Thoracic aorta (tissue), 2 donors: ENCODE data around the gene RBM45. TPM values are rescaled to one million over a fixed set of nuclear protein-coding genes. Genes with fewer than 3 reads are reported as not detected.

ENCODE experiments used
- ATAC-seq: fragments of 150-250 bp; one replicate; pipeline ENCODE4 v1.8.0; 2017; ENCODE audit warnings: low read depth; ENCODE audit not compliant: insufficient number of reproducible peaks, low FRiP score
- DNase-seq: peaks from one replicate; pipeline ENCODE4 v3.0.0-alpha.2; 2020; ENCODE audit warnings: low spot score
- H3K27ac ChIP-seq, 2 donors: fragments of 200-600 bp; sonication (generic); 1 replicate in 1 of 2; 2 replicates in 1 of 2; pipeline ENCODE4 v1.5.1; 2016; ENCODE audit warnings: mild to moderate bottlenecking in 2 of 2, moderate library complexity in 2 of 2
- H3K27me3 ChIP-seq: fragments of 200-600 bp; sonication (generic); replicated peaks from 2 replicates; pipeline ENCODE4 v1.6.0; 2016; ENCODE audit warnings: mild to moderate bottlenecking; ENCODE audit not compliant: insufficient read depth
- H3K36me3 ChIP-seq: fragments of 200-600 bp; sonication (generic); one replicate; pipeline ENCODE4 v1.5.1; 2016
- H3K4me1 ChIP-seq, 2 donors: fragments of 200-600 bp; sonication (generic); 1 replicate in 1 of 2; 2 replicates in 1 of 2; pipeline versions ENCODE4 v1.5.1 to v1.6.0; 2016; ENCODE audit warnings: low read depth in 2 of 2, mild to moderate bottlenecking in 1 of 2; ENCODE audit not compliant: control insufficient read depth in 1 of 2
- H3K4me3 ChIP-seq: fragments of 200-600 bp; sonication (generic); 2 replicates; pipeline ENCODE4 v1.5.1; 2016; ENCODE audit warnings: mild to moderate bottlenecking
- H3K9me3 ChIP-seq: fragments of 200-600 bp; sonication (generic); 2 replicates; pipeline ENCODE4 v1.5.1; 2016
- CTCF ChIP-seq: fragments of 200-600 bp; sonication (generic); IDR thresholded peaks from one replicate; pipeline ENCODE4 v1.5.1; 2019; ENCODE audit warnings: antibody characterized with exemption
- total RNA-seq, 2 donors: library from RNA; depleted of rRNA; stranded (reverse); fragments of >200 nt; gene quantifications; one replicate each; pipeline versions ENCODE4 v1.1.0 to v1.2.3, GENCODE V29; 2016

The RBM45 gene
- total RNA-seq, 2 donors from 2014 or later = 12.0 to 18.3 TPM

GRCh38 chr2:178109813-178110212, 2.4 kb upstream of the RBM45 start:
- peak; percentile 40 for TF ChIP-seq CTCF
- Histone ChIP-seq H3K27ac (no peak overlapping the region), H3K27me3 (no peaks in the 10 kb centered on the region), H3K9me3 (no peaks in the 10 kb centered on the region), H3K4me3 (no peak overlapping the region), H3K36me3 (no peaks in the 10 kb centered on the region), H3K4me1 (no peaks in the 10 kb centered on the region)
- no peak for DNase-seq
- no peak for ATAC-seq

- TF ChIP-seq CTCF = no peak
- H3K9me3 ChIP-seq = no peaks in the 10 kb centered on the region
- no peaks in the 10 kb centered on the region for H3K36me3 ChIP-seq
- no peak overlapping the region for H3K4me3 ChIP-seq
- no peaks in the 10 kb centered on the region for H3K4me1 ChIP-seq
- H3K27me3 ChIP-seq = no peaks in the 10 kb centered on the region
- no peak overlapping the region for H3K27ac ChIP-seq
- ATAC-seq = no peak
- DNase-seq = no peak
These were observed 1.6 kb upstream of the RBM45 start for GRCh38 chr2:178110681-178111080.

- Histone ChIP-seq H3K4me3 (peak overlapping the region; percentile 92), H3K27ac (no peak overlapping the region), H3K4me1 (no peaks in the 10 kb centered on the region), H3K27me3 (no peaks in the 10 kb centered on the region), H3K9me3 (no peaks in the 10 kb centered on the region), H3K36me3 (no peaks in the 10 kb centered on the region)
- DNase-seq (no peak), ATAC-seq (no peak)
- no peak for TF ChIP-seq CTCF
These were observed 494 bp upstream of the RBM45 start for GRCh38 chr2:178111743-178112142.

GRCh38 chr2:178114462-178114861, 2.2 kb downstream of the RBM45 start:
- ATAC-seq (no peak), DNase-seq (no peak)
- Histone ChIP-seq H3K27me3 (no peaks in the 10 kb centered on the region), H3K4me3 (no peak overlapping the region), H3K36me3 (no peaks in the 10 kb centered on the region), H3K27ac (no peak overlapping the region), H3K4me1 (no peaks in the 10 kb centered on the region), H3K9me3 (no peaks in the 10 kb centered on the region)
- no peak for TF ChIP-seq CTCF

GRCh38 chr2:178115271-178115670, 3.0 kb downstream of the RBM45 start:
- H3K4me3 ChIP-seq = no peak overlapping the region
- ATAC-seq = no peak
- no peak overlapping the region for H3K27ac ChIP-seq
- TF ChIP-seq CTCF = no peak
- H3K9me3 ChIP-seq = no peaks in the 10 kb centered on the region
- peaks cover 5% of the 10 kb centered on the region for H3K36me3 ChIP-seq
- H3K27me3 ChIP-seq = no peaks in the 10 kb centered on the region
- no peak for DNase-seq
- no peaks in the 10 kb centered on the region for H3K4me1 ChIP-seq
